Calu3 (cell line): ENCODE measurements around the gene TRAF3. TPM values are rescaled to one million over a fixed set of nuclear protein-coding genes. Genes with fewer than 3 reads are reported as not detected.

ENCODE experiments used
- BruUV-seq: library from RNA; stranded (reverse); fragments of 400-500 nt; replicated peaks from 2 replicates; lab custom pipeline; 2021; lab: Mats Ljungman, UMichigan
- CTCF ChIA-PET: fragments of 300-600 bp; sonication (Branson Sonifier 250); formaldehyde crosslinking; loops from one replicate; lab custom pipeline; 2022; ENCODE audit warnings: antibody characterized with exemption; lab: Charles Lee
- DNase-seq: peaks from one replicate; pipeline ENCODE4 v3.0.0; 2022
- H3K27ac Mint-ChIP-seq: one replicate; pipeline ENCODE4 v1.8.0; 2022; ENCODE audit warnings: mixed read lengths; ENCODE audit not compliant: unreplicated experiment
- H3K27me3 Mint-ChIP-seq: one replicate; pipeline ENCODE4 v1.8.0; 2022; ENCODE audit warnings: mixed read lengths; ENCODE audit not compliant: unreplicated experiment
- H3K36me3 Mint-ChIP-seq: one replicate; pipeline ENCODE4 v1.8.0; 2022; ENCODE audit warnings: mild to moderate bottlenecking, moderate library complexity, mixed read lengths; ENCODE audit not compliant: insufficient read depth, unreplicated experiment
- H3K4me1 Mint-ChIP-seq: one replicate; pipeline ENCODE4 v1.8.0; 2022; ENCODE audit warnings: mild to moderate bottlenecking, low read depth, mixed read lengths; ENCODE audit not compliant: unreplicated experiment
- H3K4me3 Mint-ChIP-seq: one replicate; pipeline ENCODE4 v1.8.0; 2022; ENCODE audit warnings: mild to moderate bottlenecking, low read depth, moderate library complexity, mixed read lengths; ENCODE audit not compliant: unreplicated experiment
- H3K9me3 Mint-ChIP-seq: one replicate; pipeline ENCODE4 v1.8.0; 2022; ENCODE audit warnings: low read depth, mixed read lengths; ENCODE audit not compliant: unreplicated experiment
- CTCF ChIP-seq: fragments of 200-600 bp; IDR thresholded peaks from one replicate; pipeline ENCODE4 v1.8.0; 2022; ENCODE audit warnings: antibody characterized with exemption; ENCODE audit not compliant: unreplicated experiment
- intact Hi-C: fragments of 100-400 bp; cut with micrococcal nuclease; formaldehyde crosslinking; loops from one replicate; pipeline ENCODE4 v1.10.0; 2022; ENCODE audit not compliant: unreplicated experiment
- total RNA-seq: library from RNA; stranded (reverse); gene quantifications from 2 replicates; pipeline ENCODE4 v1.2.3, GENCODE V29; 2022

The TRAF3 gene
- total RNA-seq, 1 experiment from 2014 or later: 24.2 TPM

GRCh38 chr14:102901633-102902032 lies 124.4 kb downstream of the TRAF3 start:
- no peak for DNase-seq
- H3K4me3 Mint-ChIP-seq: no peak overlapping the region
- BruUV-seq: no TSS peak
- CTCF ChIA-PET: no interaction called here
- no peaks in the 10 kb centered on the region for H3K27me3 Mint-ChIP-seq
- H3K36me3 Mint-ChIP-seq: peaks cover 3% of the 10 kb centered on the region
- no peaks in the 10 kb centered on the region for H3K4me1 Mint-ChIP-seq
- H3K9me3 Mint-ChIP-seq: no peaks in the 10 kb centered on the region
- no peak overlapping the region for H3K27ac Mint-ChIP-seq
- TF ChIP-seq CTCF: no peak
- intact Hi-C loops: no loop called here

- CTCF ChIA-PET: no interaction called here
- intact Hi-C loops: no loop called here
- no peak for DNase-seq
- Mint-ChIP-seq H3K9me3 (no peaks in the 10 kb centered on the region), H3K4me3 (no peak overlapping the region), H3K36me3 (peaks cover 3% of the 10 kb centered on the region), H3K27ac (no peak overlapping the region), H3K4me1 (no peaks in the 10 kb centered on the region), H3K27me3 (no peaks in the 10 kb centered on the region)
- BruUV-seq: no TSS peak
- no peak for TF ChIP-seq CTCF
These were observed 124.8 kb downstream of the TRAF3 start for GRCh38 chr14:102902086-102902485.

- Mint-ChIP-seq H3K27ac (no peak overlapping the region), H3K9me3 (no peaks in the 10 kb centered on the region)
- CTCF ChIA-PET: no interaction called here
These were observed 125.4 kb downstream of the TRAF3 start for GRCh38 chr14:102902523-102903247.

DNA sequence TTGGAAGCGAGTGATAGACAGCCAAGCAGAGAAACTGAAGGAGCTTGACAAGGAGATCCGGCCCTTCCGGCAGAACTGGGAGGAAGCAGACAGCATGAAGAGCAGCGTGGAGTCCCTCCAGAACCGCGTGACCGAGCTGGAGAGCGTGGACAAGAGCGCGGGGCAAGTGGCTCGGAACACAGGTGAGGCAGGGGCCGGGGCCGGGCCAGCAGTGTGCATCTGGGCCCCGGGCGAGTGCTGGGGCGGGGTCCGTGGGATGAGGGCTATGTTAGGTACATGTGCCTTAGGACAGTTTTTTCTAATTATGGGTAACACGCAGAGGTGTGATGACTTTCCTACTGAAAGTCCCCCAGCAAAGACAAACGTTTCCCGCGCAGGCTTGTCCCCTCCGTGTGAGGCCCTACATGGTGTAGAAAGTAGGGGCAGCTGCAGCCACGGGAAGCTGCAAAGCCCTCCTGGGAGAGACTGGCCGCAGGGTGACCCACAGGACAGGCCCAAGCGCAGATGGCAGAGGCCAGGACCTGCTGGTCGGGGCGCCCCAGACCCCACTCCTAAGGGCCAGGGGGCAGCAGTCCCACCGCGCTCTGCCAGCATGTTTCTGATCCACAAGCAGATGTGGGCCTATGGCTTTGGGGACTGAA lies 126.1 kb downstream of the TRAF3 start:
- Mint-ChIP-seq H3K27me3 (no peaks in the 10 kb centered on the region), H3K4me3 (no peak overlapping the region), H3K4me1 (no peaks in the 10 kb centered on the region), H3K27ac (no peak overlapping the region), H3K9me3 (no peaks in the 10 kb centered on the region), H3K36me3 (peaks cover 10% of the 10 kb centered on the region)
- CTCF ChIA-PET: no interaction called here
- no peak for DNase-seq
- no TSS peak for BruUV-seq
- no peak for TF ChIP-seq CTCF
- intact Hi-C loops: no loop called here

More at GRCh38 chr14:102902523-102903247, 125.4 kb downstream of the TRAF3 start:
- no peak for DNase-seq
- no peaks in the 10 kb centered on the region for H3K4me1 Mint-ChIP-seq
- no peaks in the 10 kb centered on the region for H3K27me3 Mint-ChIP-seq
- H3K36me3 Mint-ChIP-seq: peaks cover 6% of the 10 kb centered on the region
- BruUV-seq: no TSS peak
- intact Hi-C loops: no loop called here
- TF ChIP-seq CTCF: no peak
- H3K4me3 Mint-ChIP-seq: no peak overlapping the region
